ENCODE data around the gene LNPEP.

- TF ChIP-seq CTCF (IDR thresholded peaks at IDR 0.05) (no peak), POLR2A (IDR thresholded peaks at IDR 0.05) (no peak)
Observed at GRCh38 chr5:96994493-96994892, 58.6 kb downstream of the LNPEP start.
